PFSK-1 (cell line): Measurements from ENCODE around the gene LIME1.

Source experiments
- POLR2AphosphoS5 ChIP-seq: IDR thresholded peaks from 2 replicates; pipeline ENCODE4 v1.6.1; 2012; ENCODE audit warnings: low read depth, mild to moderate bottlenecking, control low read depth, low read length, moderate library complexity
- TAF1 ChIP-seq: IDR thresholded peaks from 2 replicates; pipeline ENCODE4 v1.6.1; 2012; ENCODE audit warnings: low read length, control low read depth, borderline replicate concordance; ENCODE audit not compliant: insufficient read depth

- TF ChIP-seq TAF1 = no peak
- TF ChIP-seq POLR2AphosphoS5 = no peak
These were observed 2.1 kb upstream of the LIME1 start for GRCh38 chr20:63734111-63734945.
